ENCODE data around the gene TBC1D2.

The TBC1D2 gene

DNA sequence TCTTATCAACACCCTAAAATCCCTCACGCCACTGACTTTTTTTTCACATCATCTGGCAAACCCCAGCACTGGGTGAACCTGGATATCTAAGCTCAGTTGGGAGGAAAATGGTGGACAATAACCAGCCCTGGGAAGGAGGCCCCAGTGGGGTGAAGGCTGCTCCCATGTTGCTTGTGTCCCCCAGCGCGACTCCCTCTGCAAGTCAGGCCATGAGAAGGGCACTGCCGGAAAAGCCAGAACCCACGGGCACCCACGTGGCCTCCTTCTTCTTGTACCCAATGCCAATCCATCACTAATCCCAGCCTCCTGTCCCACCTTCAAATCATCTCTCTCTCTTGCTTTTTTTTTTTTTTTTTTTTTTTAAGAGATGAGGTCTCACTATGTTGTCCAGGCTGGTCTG is 74.5 kb downstream of the TBC1D2 start:
- H3K79me2 ChIP-seq (ENCODE audit: insufficient read depth, low read length): no peaks in the 10 kb centered on the region
- TF ChIP-seq EZH2 (IDR thresholded peaks at IDR 0.05; ENCODE audit: borderline replicate concordance, low read depth, low read length, severe bottlenecking): no peak
- TF ChIP-seq, protein P1, sequence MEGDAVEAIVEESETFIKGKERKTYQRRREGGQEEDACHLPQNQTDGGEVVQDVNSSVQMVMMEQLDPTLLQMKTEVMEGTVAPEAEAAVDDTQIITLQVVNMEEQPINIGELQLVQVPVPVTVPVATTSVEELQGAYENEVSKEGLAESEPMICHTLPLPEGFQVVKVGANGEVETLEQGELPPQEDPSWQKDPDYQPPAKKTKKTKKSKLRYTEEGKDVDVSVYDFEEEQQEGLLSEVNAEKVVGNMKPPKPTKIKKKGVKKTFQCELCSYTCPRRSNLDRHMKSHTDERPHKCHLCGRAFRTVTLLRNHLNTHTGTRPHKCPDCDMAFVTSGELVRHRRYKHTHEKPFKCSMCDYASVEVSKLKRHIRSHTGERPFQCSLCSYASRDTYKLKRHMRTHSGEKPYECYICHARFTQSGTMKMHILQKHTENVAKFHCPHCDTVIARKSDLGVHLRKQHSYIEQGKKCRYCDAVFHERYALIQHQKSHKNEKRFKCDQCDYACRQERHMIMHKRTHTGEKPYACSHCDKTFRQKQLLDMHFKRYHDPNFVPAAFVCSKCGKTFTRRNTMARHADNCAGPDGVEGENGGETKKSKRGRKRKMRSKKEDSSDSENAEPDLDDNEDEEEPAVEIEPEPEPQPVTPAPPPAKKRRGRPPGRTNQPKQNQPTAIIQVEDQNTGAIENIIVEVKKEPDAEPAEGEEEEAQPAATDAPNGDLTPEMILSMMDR (IDR thresholded peaks at IDR 0.05; ENCODE audit: borderline replicate concordance, extremely low read depth, low read length, poor library complexity, severe bottlenecking): no peak
- no peak for ATAC-seq (ENCODE audit: insufficient read depth, low read depth)

DNA sequence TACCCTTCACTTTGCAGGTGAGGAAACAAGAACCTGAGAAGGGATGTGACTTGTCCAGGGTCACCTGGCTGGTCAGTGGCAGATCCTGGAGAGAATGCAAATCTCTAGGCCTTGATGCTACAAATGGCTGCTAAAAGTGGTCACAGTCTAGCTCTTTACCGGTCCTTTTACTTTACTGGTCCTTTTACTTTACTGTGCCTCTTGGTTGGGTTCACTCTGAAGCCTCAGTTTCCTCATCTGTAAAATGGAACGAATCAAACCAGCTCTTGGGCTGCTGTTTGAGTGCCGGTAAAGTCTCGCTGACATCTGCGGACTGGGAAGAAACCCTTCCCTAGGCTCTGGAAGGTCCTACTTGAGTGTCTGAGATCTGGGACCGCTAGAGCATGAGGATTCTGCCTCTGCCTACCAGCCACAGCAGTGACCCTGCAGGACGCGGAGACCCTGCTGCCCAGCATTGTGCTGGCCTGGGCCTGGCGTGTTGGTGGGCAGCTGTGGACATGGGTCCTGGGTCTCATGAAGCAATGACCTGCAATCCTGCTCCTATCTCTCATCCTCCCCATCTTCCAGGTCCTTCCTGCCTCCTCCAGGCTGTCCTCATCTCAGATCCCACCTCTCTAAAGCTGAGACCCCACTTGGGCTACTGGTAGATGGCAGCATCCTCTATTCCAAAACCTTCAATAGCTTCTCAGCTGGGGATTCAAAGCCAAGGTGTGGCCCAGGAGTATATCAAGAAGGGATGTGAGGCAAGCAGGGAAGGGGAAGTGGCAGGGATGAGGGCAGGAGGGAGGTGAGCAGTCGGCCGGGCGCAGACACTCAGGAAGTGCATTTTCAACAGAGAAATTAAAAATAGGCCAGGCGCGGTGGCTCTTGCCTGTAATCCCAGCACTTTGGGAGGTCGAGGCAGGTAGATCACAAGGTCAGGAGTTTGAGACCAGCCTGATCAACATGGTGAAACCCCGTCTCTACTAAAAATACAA is 76.3 kb downstream of the TBC1D2 start:
- H2AFZ ChIP-seq (ENCODE audit: low read depth, low read length): no peak overlapping the region
- no peaks in the 10 kb centered on the region for H4K20me1 ChIP-seq (ENCODE audit: insufficient read depth, low read length)
- H3K27ac ChIP-seq (ENCODE audit: low read length): no peak overlapping the region
- H3K9ac ChIP-seq (ENCODE audit: low read depth, low read length): no peak overlapping the region
- H3K4me2 ChIP-seq (ENCODE audit: insufficient read depth, low read length): no peak overlapping the region
- H3K4me1 ChIP-seq (ENCODE audit: insufficient read depth, low read length): no peaks in the 10 kb centered on the region
- ATAC-seq (ENCODE audit: insufficient read depth, low read depth) (no peak), DNase-seq (no peak)
- no peaks in the 10 kb centered on the region for H3K27me3 ChIP-seq (ENCODE audit: insufficient read depth, low read length, poor library complexity)
- H3K4me3 ChIP-seq (ENCODE audit: low read depth in 1 of 2, low read length in 2 of 2): no peak overlapping the region
- no peaks in the 10 kb centered on the region for H3K36me3 ChIP-seq (ENCODE audit: insufficient read depth, low read length)
- no peaks in the 10 kb centered on the region for H3K9me3 ChIP-seq (ENCODE audit: insufficient read depth, low read length, severe bottlenecking)
- TF ChIP-seq EZH2 (IDR thresholded peaks at IDR 0.05; ENCODE audit: borderline replicate concordance, low read depth, low read length, severe bottlenecking): no peak
- TF ChIP-seq, protein P1 (IDR thresholded peaks at IDR 0.05; ENCODE audit: borderline replicate concordance, extremely low read depth, low read length, poor library complexity, severe bottlenecking): no peak
- no peaks in the 10 kb centered on the region for H3K79me2 ChIP-seq (ENCODE audit: insufficient read depth, low read length)

More for the DNA sequence above, 74.5 kb downstream of the TBC1D2 start:
- Histone ChIP-seq H3K27ac (ENCODE audit: low read length) (no peak overlapping the region), H3K9ac (ENCODE audit: low read depth, low read length) (no peak overlapping the region), H3K27me3 (ENCODE audit: insufficient read depth, low read length, poor library complexity) (no peaks in the 10 kb centered on the region), H4K20me1 (ENCODE audit: insufficient read depth, low read length) (no peaks in the 10 kb centered on the region), H3K4me2 (ENCODE audit: insufficient read depth, low read length) (no peak overlapping the region), H3K4me3 (ENCODE audit: low read depth in 1 of 2, low read length in 2 of 2) (no peak overlapping the region), H3K4me1 (ENCODE audit: insufficient read depth, low read length) (no peaks in the 10 kb centered on the region), H3K9me3 (ENCODE audit: insufficient read depth, low read length, severe bottlenecking) (no peaks in the 10 kb centered on the region), H3K36me3 (ENCODE audit: insufficient read depth, low read length) (no peaks in the 10 kb centered on the region), H2AFZ (ENCODE audit: low read depth, low read length) (no peak overlapping the region)
- no peak for DNase-seq

DNA sequence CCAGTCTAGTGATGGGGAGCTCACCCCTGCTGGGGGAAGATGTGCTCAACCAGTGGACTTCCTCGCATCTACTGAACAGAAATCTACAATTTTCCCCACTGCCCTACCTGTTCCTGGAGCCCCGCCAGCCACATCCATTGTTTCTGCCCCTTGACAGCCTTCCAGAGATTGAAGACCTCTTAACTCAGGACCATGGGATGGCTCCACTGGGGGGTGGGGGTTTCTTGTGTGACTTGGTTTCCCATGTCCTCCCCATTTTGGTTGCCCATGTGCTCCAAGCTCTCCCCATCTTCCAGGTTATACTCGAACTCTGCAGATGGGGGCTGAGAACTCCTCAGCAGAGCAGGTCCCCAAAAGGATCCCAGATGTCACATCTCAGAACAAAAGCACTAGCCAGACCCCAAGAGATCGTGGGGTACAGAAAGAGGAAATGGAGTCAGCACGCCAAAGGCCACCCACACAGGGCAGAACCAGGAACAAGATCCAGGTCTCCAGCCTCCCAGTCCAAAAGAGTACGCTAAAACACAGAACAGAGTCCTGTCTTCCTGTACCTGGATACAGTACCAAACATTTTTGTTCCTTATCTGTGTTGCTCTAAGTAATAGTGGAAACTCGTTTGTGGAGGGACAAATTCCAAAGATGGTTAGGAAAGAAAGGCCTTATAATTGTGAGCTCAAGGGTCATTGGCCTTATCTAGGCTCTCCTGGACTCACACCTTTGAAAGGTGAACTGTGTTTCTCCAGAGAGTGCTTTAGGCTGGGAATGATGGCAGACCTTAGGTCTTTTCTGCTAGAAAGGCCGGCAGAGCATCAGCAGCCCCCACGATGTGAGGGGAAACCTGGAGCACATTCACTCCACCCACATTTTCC is 78.8 kb downstream of the TBC1D2 start:
- no peak for DNase-seq
- Histone ChIP-seq H4K20me1 (ENCODE audit: insufficient read depth, low read length) (no peaks in the 10 kb centered on the region), H3K4me1 (ENCODE audit: insufficient read depth, low read length) (no peaks in the 10 kb centered on the region), H3K27me3 (ENCODE audit: insufficient read depth, low read length, poor library complexity) (no peaks in the 10 kb centered on the region), H3K9me3 (ENCODE audit: insufficient read depth, low read length, severe bottlenecking) (no peaks in the 10 kb centered on the region), H3K9ac (ENCODE audit: low read depth, low read length) (no peak overlapping the region), H3K4me3 (ENCODE audit: low read depth in 1 of 2, low read length in 2 of 2) (no peak overlapping the region), H3K79me2 (ENCODE audit: insufficient read depth, low read length) (no peaks in the 10 kb centered on the region), H3K36me3 (ENCODE audit: insufficient read depth, low read length) (no peaks in the 10 kb centered on the region), H2AFZ (ENCODE audit: low read depth, low read length) (no peak overlapping the region), H3K27ac (ENCODE audit: low read length) (no peak overlapping the region), H3K4me2 (ENCODE audit: insufficient read depth, low read length) (no peak overlapping the region)
- ATAC-seq (ENCODE audit: insufficient read depth, low read depth): no peak
- TF ChIP-seq, protein P1 (IDR thresholded peaks at IDR 0.05; ENCODE audit: borderline replicate concordance, extremely low read depth, low read length, poor library complexity, severe bottlenecking): no peak
- TF ChIP-seq EZH2 (IDR thresholded peaks at IDR 0.05; ENCODE audit: borderline replicate concordance, low read depth, low read length, severe bottlenecking): no peak
